GM19239 (cell line): ENCODE data around the gene TCF4.

Experiments used
- DNase-seq: peaks from one replicate; pipeline ENCODE4 v3.0.0; 2011; ENCODE audit warnings: low spot score; ENCODE audit not compliant: insufficient read length
- FAIRE-seq: peaks from 2 replicates; lab custom pipeline; 2011; peaks lifted over from hg19 to GRCh38; lab: Jason Lieb, UNC

TCF4 gene

GRCh38 chr18:55510809-55511208, 77.2 kb downstream of the TCF4 start:
- FAIRE-seq (peak; percentile 35), DNase-seq (no peak)

GRCh38 chr18:55509631-55510324, 78.2 kb downstream of the TCF4 start:
- FAIRE-seq: peak; percentile 64
- DNase-seq: peak; percentile 9

- DNase-seq (no peak), FAIRE-seq (no peak)
Observed at GRCh38 chr18:55508651-55509050, 79.3 kb downstream of the TCF4 start.

- DNase-seq: no peak
- no peak for FAIRE-seq
Observed at GRCh38 chr18:55506074-55506473, 81.9 kb downstream of the TCF4 start.

GRCh38 chr18:55504808-55505207, 83.2 kb downstream of the TCF4 start:
- FAIRE-seq (no peak), DNase-seq (no peak)

GRCh38 chr18:55503167-55503820, 84.7 kb downstream of the TCF4 start:
- DNase-seq (no peak), FAIRE-seq (no peak)

- FAIRE-seq: no peak
- DNase-seq: no peak
Observed at GRCh38 chr18:55501982-55502710, 85.8 kb downstream of the TCF4 start.

- DNase-seq (no peak), FAIRE-seq (no peak)
Observed at GRCh38 chr18:55501579-55501978, 86.4 kb downstream of the TCF4 start.

- FAIRE-seq (no peak), DNase-seq (no peak)
Observed at GRCh38 chr18:55500316-55501086, 87.5 kb downstream of the TCF4 start.

GRCh38 chr18:55499526-55499925, 88.5 kb downstream of the TCF4 start:
- FAIRE-seq: no peak
- DNase-seq: no peak

- FAIRE-seq (no peak), DNase-seq (no peak)
Observed at GRCh38 chr18:55497825-55498403, 90.1 kb downstream of the TCF4 start.

- FAIRE-seq: no peak
Observed at GRCh38 chr18:55494899-55495298, 93.1 kb downstream of the TCF4 start.

GRCh38 chr18:55494441-55494840, 93.6 kb downstream of the TCF4 start:
- DNase-seq (no peak), FAIRE-seq (no peak)

More at GRCh38 chr18:55494899-55495298, 93.1 kb downstream of the TCF4 start:
- no peak for DNase-seq

- no peak for FAIRE-seq
- DNase-seq: no peak
Observed at GRCh38 chr18:55491616-55492015, 96.4 kb downstream of the TCF4 start.

- FAIRE-seq (no peak), DNase-seq (no peak)
Observed at GRCh38 chr18:55489034-55489986, 98.7 kb downstream of the TCF4 start.

- DNase-seq (no peak), FAIRE-seq (no peak)
Observed at GRCh38 chr18:55488473-55488872, 99.5 kb downstream of the TCF4 start.

- no peak for DNase-seq
- no peak for FAIRE-seq
Observed at GRCh38 chr18:55487997-55488396, 100.0 kb downstream of the TCF4 start.

- DNase-seq: no peak
Observed at GRCh38 chr18:55486936-55487335, 101.1 kb downstream of the TCF4 start.

GRCh38 chr18:55485666-55486065, 102.3 kb downstream of the TCF4 start:
- FAIRE-seq: no peak
- no peak for DNase-seq

More at GRCh38 chr18:55486936-55487335, 101.1 kb downstream of the TCF4 start:
- FAIRE-seq: no peak
